HG03175 (cell line): Measurements from ENCODE around the gene FAT1.

Experiments
- ATAC-seq: cut with Tn5 transposase; IDR thresholded peaks from one replicate; pipeline ENCODE4 v1.9.1; 2021; ENCODE audit warnings: mild to moderate bottlenecking, moderate library complexity; ENCODE audit not compliant: unreplicated experiment

FAT1 gene

DNA sequence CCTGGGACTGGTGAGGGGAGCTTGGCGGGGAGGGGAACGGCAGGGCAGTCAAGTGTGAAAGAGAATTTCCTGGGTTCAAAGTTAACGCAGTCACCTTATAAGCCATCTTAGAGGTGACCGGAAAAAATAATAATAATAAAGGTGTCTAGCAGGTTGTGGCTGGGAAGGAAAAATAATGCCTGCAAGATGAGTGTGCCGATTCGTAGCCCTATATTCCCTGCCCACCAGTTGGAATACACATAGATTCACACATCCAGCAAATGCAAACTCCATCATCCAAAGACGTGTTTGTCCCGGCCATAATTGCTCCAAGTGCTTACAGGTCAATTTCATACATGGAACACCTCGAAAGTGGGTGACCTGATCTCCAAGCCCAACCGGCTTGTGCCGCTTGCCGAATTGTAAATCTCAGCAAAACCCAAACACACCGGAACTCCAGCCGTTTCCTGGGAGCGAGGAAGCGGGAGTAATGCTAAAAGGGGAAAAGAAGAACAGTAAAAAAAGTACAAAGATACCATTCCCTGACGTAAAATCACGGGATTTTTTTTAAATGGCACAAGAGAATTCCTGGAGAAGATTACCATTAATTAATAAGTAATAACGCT is 1.3 kb upstream of the FAT1 start:
- no peak for ATAC-seq

- no peak for ATAC-seq
These were observed 605 bp upstream of the FAT1 start for GRCh38 chr4:186724058-186724863.

- no peak for ATAC-seq
These were observed 812 bp downstream of the FAT1 start for GRCh38 chr4:186722796-186723291.

DNA sequence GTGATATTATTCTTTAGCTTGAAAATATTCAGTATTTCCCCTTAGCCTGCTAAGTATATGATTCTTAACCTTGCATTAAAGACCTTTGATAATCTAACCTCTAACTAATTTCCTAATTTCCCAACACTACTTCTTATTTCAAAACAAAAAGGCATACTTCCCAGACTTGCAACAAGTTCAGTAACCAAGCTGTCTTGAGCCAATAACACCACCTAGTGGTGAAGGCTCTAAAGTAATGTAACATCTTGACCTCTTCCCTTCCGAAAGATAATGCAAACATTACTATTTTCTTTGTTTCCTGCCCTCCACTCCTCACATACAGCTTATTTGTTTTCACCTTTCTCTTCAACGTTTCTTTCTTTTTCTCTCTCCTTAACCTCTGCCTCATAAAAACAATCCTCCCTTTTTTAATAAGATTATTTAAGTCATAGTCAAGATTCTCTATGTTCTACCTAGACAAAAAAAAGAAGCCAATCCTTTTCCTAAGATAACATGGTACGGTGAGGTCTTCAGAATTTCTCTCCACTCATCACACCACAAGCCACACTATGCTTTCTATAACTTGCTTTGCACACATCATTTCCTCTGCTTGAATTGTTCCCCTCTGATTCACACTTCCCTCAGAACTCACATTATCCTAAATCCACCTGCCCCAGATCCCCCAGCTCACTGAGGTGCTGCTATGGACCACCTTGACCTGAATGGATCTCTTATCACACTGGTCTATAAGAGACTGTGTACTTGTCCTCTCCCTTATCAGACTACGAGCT is 3.5 kb downstream of the FAT1 start:
- no peak for ATAC-seq

- ATAC-seq = no peak
These were observed 6.1 kb downstream of the FAT1 start for GRCh38 chr4:186717556-186717955.

DNA sequence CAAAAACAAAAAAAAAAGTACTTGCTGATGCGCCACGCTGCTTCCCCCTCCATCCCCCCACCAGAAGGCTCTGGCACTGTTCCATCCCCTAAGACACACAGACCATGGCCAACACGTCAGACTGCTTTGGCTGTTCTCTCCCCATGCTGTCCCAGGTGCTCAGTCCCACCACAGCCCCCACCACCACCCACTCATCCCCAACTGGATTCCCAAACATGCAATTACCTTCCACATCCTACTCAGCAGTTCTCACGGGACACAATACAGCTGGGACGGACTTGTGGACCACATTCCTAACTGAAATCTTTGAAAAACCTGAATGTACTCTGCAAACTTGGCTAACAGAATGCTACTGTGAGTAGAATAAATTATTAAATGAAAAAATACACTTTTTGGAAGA is 8.6 kb downstream of the FAT1 start:
- ATAC-seq = no peak

- no peak for ATAC-seq
These were observed 9.5 kb downstream of the FAT1 start for GRCh38 chr4:186714006-186714675.

- no peak for ATAC-seq
These were observed 11.0 kb downstream of the FAT1 start for GRCh38 chr4:186712690-186713089.

- no peak for ATAC-seq
These were observed 13.0 kb downstream of the FAT1 start for GRCh38 chr4:186710521-186711119.

GRCh38 chr4:186709517-186709916 is 14.1 kb downstream of the FAT1 start:
- ATAC-seq = no peak

GRCh38 chr4:186708554-186708953 is 15.1 kb downstream of the FAT1 start:
- ATAC-seq = no peak

DNA sequence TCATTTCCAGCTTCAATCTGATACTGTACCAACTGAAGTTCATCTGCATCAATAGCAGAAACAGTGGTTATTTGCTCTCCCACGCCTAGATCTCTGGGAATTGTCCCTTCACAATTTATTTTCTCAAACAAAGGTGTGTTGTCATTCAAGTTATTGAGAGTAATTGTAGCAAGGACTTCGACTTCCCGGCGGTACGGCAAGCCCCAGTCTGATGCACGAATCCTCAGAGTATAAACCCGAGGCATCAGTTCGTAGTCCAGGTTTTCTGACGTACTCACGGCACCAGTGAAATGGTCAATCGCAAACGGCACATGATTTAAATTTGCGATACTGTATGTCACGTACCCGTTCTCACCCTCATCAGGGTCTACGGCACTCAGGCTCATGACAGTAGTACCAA is 15.7 kb downstream of the FAT1 start:
- ATAC-seq = no peak

GRCh38 chr4:186707574-186707973 is 16.1 kb downstream of the FAT1 start:
- ATAC-seq = no peak

GRCh38 chr4:186704057-186704456 is 19.6 kb downstream of the FAT1 start:
- ATAC-seq = no peak

GRCh38 chr4:186703510-186703909 is 20.1 kb downstream of the FAT1 start:
- no peak for ATAC-seq

GRCh38 chr4:186702940-186703339 is 20.7 kb downstream of the FAT1 start:
- ATAC-seq = no peak

GRCh38 chr4:186702297-186702696 is 21.4 kb downstream of the FAT1 start:
- no peak for ATAC-seq

GRCh38 chr4:186701788-186702187 is 21.9 kb downstream of the FAT1 start:
- no peak for ATAC-seq

DNA sequence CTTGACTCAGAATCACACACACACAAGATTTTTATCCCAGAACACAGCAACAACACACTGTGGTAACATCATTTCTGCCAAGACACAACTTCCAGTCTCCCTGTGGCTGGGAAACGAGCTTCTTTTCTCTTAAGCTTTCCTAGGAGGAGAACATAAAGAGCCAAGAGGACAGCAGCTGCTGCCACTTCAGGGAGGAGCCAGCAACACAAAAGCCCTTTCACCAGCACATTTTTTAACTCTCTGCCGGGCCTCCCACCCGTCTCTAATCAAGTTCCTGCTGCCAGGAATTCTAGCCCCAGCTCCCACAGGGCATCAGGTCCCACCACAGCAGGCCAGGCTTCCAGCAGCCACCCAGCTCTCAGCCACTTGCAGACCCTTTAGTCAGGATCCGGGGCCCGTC is 22.4 kb downstream of the FAT1 start:
- ATAC-seq = no peak

DNA sequence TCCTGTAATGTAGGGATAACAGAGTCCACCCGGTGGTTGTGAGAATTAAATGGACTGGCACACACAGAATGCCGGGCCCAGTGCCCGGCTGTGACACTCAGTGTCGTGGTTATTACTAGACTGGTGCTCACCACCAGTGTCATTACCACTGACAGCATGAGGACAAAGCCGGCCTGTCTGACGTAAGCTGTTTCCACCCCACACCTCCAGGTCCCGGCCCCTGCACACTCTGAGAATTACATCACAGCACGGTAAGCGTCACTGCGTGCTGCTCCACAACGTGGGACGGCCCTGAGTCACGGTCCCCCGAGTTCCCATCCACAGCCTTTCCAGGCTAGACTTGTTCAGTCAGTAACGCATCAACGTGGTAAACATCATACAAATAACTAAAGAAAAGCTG is 22.9 kb downstream of the FAT1 start:
- ATAC-seq = no peak

- no peak for ATAC-seq
These were observed 23.7 kb downstream of the FAT1 start for GRCh38 chr4:186699881-186700397.
